Fibroblast of upper back skin (primary cell): ENCODE results near the gene CCDC33.

ENCODE experiments used
- DNase-seq: peaks from one replicate; pipeline ENCODE4 v3.0.0-alpha.2; 2013

CCDC33 gene

DNA sequence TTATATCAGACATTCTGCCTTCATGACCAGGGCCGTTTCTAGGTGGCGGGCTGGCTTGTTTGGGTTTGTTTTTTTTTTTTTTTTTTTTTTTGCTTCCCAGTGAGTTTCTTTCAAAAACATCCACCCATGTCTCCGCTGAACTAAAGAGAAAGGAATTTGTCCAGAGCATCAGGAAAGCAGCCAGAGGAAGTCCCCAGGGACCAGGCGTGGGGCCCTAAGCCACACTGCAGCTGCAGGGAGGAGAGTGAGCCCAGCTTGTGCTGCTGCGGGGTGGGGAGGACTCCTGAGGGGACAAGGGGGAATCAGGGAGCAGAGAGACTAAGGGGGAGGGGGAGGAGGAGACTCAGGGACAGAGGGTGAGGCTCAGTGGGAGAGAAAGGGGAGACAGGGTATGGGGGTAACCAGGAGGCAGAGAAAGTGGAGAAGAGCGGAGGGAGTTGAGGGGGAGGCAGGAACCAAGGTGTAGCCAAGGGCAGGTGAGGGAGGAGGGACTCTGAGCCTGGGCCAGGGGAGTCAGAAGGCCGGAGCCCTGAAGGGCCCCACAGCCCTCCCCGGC is 81.8 kb downstream of the CCDC33 start:
- DNase-seq = peak; percentile 98

DNA sequence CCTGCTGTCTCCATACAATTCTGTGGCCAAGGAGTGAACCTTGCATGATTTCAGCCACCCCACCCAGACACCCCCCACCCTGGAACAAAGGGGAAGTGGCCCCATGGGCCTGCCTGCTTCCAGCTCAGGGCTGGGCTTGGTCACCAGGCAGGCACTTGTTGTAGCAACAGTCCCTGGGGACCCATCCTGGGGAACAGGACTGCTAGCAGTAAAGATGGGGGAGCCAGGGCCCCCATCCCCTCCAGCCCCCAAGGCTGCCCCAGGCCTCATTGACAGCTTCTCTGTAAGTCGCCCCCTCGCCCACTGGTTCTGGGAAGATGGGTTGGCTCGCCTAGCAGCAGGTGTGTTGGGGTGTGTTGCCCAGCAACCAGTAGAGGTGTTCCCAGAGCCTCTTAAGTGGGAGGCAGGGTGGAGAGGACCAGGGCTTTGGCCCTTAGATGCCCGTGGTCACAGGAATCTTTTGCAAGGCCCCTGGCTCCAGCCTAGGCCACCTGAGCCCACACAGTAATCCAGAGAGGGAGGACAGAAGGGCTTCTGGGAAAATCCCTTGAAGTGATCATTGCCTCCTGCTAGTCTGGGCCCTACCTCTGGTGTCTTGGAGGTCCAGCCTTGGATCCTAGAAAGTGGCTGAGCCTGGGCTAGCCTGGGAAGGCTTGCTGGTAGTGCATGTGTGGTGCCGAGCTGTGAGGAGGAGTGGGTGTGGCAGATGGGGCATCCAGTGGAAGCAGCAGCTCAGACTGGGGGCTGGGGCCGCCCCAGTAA is 82.4 kb downstream of the CCDC33 start:
- peak; percentile 38 for DNase-seq

DNA sequence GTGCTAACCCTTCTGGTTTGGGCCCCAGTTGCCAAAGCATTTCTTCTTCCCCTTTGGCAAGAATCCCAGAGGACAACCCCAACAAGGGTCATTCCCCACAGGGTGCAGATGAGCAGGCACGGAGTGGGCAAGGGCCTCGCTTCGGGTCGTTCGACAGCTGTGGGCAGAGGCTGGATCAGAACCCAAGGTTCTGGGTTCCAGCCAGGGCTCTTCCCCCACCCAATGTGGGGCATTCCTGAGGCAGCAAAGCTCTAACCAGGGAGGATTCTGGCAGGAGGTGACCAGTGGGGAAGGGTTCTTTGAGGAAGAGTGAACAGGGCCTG is 83.0 kb downstream of the CCDC33 start:
- no peak for DNase-seq

DNA sequence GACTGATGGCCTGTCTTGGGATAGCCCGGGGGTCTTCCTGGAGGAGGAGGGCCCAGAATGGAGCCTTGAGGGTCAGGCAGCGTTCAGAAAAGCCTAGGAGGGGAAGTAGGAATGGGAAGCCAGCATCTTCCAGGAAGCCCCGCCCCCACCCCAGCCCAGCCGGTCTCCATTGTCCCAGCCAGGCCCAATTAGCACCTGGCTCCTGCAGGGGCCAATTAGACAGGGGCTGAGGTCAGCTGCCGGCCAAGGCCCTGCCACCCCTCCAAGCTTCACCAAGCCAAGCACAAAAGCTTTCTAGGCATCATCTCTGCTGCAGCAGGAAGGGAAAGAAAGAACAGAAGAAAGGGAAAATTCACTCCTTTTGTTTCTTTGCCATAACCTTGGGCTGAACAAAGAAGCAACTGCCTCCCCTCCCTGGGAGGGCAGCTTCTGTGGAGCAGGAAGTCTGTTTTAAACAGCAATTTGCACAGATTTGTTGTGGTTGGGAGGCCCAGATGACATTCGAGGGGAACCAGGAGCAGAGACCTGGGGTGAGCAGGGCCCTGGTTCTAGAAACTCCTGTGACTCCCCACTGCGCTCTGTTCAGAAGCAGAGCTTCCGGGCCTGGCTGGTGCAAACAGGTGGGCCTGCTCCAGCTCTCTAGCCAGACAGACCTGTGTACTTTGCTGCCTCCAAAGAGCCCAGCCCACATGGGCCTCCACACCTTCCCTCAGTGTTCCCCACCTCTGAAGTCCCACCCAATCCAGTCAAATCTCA is 83.6 kb downstream of the CCDC33 start:
- DNase-seq = no peak

DNA sequence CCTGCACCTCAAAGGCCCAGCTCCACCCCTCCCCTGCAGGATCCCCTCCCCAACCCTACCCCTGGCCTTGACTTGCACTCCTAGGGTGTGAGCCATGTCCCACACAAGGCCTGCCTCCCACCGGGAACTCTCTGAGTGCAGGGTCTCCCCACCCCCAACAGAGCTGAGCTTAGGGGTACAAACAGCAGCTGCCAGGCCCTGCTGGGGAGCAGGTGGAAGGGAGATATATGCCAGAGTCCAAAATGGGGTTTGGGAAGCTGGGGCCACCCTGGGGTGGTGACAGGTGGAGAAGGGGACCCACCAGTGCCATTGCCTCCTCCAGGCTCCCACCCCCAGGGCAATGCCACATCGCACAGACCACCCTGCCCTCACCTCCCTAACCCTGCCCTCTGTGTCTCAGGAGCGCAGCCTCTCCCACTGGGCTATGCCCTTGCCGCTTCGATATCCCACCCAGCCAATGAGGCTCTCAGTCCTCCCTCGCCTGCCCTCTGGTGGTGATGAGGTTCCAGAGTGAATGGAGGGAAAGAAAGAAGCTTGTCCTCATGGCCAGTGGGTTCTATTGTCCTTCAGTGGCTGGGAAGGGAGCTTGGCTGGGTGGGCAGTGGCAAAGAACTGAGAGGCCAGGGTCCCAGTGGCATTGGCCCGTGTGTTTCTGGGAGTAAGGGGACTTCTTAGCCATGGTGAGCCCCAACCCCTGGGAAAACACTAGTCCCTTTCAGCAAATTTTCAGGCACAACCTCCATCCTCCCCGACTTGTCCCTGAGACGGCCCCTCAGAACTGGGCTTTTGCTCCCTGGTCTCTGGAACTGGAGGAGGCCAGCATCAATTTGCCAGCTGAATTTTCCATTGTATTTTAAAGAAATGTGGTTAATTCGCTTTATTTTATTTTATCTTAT is 84.5 kb downstream of the CCDC33 start:
- DNase-seq = peak; percentile 61

DNA sequence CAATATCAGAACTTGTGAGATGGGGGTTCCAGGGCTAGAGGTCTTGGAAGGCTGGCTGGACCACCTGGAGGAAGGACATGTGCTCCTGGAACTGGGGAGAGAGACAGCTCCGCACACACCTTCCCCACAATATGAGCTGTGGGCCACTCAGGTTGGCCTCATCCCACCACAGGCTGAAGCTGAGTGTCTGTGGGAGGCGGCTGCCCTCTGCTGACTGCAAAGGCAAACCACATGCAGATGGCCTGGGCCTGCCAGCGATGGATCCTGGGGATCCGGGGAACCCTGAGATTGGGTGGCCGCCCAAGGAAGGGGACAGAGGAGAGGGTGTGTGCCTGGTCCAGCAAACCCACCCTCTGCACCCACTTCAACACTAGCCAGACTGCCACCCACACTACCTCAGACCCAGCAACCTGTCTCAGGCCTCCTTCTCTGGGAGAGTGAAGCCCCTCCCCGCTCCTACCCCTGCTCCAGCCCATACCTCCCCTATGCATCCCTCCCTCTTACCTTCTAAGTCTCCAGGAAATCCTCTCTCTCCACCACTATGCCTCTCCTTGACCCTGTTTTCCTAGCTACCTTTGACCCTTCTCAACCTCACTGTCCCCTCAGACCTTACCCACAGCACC is 86.5 kb downstream of the CCDC33 start:
- DNase-seq = peak; percentile 66

DNA sequence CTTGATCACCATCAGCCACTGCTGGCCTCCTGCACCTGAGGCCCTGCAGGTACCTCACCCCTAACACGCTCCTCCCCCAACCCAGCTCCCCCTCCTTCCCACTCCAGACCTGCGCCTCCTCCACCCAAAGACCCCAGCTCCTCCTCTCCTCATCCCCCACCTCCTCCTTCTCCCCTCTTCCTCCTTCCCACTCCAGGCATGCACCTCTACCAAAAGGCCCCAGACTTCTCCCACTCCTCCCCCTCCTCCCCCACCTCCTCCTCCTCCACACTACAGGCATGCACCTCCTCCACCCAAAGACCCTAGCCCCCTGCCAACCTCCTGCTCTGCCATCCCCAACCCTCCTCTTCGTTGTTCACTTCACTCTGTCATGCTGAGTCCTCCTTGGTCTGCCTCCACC is 88.6 kb downstream of the CCDC33 start:
- DNase-seq = no peak

DNA sequence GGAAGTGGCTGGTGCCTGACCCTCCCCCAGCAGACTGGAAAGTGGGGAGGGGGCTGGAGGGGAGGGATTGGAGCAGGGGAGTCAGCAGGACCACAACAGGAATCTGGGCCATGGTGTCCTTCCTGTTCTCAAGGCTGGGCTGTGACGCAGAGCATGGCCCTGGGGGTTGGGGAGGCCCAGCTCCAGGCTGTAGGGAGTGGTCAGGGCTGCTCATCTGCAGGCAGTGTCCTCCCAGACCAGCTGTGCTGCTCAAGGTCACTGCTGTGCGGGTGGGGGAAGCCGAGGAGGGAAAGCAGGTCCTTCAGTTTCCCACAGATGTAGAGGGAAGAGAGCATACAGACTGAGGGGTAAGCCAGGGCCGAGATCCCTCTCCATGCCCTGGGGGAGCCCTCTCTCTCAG is 90.6 kb downstream of the CCDC33 start:
- no peak for DNase-seq

DNA sequence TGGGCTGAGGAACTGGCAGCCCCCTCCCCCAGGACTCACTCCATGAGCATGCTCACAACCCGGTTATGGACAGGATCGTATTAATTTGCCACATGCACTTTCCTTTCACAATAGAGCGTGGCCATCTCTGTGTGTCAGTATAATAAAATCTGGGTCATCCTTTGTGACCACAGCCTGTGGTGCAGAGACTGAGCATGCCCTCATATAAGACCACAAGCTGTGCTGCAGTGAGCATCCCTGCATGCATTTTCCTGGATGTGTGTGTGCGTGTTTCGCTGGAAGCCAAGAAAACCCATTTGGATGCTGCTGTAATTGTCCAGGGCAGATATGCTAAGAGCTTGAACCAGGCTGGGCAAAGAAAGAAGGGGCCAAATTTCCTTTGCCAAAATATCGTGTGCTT is 91.6 kb downstream of the CCDC33 start:
- peak; percentile 52 for DNase-seq

DNA sequence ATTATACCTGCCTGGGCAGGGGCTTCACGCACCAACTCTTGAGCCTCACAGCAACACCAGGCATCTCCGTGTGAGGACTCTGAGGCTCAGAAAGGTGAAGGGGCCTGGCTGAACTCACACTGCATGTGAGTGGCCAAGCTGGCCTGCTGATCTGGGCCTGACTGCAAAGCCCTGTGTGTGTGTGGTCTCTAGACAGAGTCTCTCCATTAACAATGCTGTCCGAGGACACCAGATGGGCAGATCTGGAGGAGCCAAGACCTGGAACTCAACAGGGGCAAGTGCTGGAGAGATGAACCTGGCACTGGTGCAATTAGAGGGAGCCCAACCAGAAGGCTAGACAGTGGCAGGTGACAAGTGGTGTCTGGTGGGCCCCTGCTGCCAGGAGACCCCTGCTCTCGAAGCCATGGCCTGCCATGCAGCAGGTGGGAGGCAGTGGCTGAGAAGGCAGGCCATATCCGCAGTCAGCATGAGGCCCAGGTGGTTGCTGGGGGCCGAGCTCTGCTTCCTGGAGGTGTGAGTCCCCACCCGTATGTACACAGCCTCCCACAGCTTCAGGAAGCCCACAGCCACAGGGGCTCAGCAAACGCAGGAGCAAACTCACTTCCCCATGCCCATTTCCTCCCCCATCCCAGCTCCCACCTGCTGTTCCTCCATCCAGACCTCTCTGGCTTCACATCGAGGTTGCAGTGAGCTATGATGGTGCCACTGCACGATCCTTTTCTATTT is 92.4 kb downstream of the CCDC33 start:
- no peak for DNase-seq

DNA sequence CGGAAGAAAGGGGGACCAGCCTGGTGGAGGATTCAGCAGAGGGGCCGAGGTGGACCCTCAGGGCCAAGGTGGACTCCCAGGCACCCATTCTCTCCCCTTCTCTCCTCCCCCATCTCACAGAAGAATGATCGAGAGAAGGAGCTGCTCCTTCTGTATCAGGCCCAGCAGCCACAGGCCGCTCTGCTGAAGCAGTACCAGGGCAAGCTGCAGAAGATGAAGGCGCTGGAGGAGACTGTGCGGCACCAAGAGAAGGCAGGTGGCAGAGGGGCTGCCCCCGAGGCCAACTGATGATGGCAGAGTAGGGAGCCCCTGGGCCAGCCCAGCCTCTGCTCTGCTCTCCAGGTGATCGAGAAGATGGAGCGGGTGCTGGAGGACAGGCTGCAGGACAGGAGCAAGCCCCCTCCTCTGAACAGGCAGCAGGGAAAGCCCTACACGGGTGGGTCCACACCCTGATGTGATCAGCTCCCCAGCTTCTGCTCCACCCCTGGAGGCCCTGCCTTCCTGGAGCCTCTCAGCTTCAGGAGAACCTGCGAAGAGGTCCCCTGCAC is 94.8 kb downstream of the CCDC33 start:
- no peak for DNase-seq

DNA sequence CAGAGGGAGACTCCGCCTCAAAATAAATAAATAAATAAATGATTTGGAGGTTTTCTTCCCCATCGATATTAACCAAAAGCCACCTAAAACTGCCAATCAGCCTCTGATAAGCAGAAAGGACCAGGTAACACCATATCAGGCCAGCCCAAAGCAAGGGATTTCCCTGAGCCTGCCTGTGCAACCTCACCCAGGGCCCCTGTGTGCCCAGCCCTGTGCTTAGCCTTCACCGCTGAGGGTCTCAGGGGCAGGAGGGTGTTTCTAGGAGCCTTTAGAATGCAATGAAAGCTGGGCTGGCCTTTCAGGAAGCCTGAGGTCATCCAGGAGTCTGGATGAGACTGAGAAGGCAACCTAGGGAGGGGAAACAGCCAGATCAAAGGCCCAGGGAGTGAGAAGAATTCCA is 95.9 kb downstream of the CCDC33 start:
- no peak for DNase-seq

DNA sequence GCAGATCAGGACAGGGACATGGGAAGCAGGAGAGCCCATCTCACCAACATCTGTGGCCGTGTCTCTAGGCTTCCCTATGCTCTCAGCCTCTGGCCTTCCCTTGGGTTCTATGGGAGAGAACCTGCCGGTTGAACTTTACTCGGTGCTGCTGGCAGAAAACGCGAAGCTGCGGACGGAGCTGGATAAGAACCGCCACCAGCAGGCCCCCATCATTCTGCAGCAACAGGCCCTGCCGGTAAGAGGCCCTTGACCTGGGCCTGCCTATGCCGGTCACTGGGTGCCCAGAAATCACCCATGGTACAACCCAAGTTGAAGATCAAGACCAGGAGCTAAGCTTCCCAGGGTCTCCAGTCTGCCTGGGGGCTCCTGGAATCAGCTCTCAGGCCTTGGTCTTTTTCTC is 96.5 kb downstream of the CCDC33 start:
- no peak for DNase-seq

DNA sequence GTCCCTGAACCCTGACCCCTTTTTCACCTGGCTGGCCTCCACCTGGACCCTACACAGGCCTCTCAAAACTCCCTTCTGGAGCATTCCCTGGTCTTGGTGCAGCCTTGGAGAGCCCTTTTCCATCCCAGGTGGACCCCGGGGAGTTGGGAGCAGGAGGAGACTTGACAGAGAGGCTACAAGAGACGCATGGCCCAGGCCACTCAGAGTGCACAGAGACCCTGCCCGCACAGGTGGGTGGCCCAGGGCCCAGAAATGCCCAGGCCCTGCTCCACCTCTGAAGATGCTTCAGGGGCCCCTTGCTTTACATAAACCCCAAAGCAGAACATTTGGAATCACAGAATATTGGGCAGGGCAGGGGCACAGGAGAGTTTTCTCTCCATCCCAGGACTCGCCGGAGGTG is 97.0 kb downstream of the CCDC33 start:
- DNase-seq = no peak

DNA sequence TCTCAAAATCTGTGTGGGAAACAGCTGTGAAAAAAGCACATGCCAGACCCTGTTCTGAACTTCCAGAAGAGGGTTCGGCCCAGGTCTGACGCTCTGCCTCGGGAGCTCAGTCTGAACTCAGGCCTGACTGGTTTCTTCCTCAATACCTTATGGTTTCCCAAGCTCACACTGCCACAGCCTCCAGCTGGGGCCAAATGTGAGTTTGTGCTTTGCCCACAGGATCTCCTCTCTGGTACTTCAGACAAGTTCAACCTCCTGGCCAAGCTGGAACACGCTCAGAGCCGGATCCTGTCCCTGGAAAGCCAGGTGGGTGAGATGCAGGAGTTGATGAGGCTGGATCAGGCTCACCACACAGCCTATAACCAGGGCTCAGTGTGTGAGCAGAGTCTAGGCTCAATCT is 97.5 kb downstream of the CCDC33 start:
- no peak for DNase-seq

DNA sequence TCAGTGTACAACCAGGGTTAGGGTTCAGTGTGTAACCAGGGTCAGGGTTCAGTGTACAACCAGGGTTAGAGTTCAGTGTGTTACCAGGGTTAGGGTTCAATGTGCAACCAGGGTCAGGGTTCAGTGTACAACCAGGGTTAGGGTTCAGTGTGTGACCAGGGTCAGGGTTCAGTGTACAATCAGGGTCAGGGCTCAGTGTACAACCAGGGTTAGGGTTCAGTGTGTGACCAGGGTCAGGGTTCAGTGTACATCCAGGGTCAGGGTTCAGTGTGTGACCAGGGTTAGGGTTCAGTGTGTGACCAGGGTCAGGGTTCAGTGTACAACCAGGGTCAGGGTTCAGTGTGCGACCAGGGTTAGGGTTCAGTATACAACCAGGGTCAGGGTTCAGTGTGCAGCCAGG is 98.0 kb downstream of the CCDC33 start:
- DNase-seq = no peak

DNA sequence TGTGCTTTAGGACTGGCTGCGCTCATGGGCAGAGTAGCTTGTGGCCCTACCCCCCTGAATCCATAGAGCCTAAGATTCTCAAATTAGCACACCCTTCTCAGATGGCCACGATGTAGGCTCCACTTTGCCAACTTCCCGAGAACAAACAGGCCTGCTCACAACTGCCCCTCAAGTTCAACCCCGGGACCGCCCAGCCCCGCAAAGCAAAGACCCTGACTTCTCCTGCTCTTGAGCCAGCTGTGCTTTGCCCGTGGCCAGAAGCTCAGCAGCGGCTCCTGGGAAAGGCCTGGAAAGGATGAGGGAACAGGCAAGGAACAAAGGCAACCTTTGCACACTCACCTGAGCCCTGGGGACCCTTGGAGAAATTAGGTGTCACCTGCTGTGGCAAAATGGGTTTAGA is 99.3 kb downstream of the CCDC33 start:
- no peak for DNase-seq

DNA sequence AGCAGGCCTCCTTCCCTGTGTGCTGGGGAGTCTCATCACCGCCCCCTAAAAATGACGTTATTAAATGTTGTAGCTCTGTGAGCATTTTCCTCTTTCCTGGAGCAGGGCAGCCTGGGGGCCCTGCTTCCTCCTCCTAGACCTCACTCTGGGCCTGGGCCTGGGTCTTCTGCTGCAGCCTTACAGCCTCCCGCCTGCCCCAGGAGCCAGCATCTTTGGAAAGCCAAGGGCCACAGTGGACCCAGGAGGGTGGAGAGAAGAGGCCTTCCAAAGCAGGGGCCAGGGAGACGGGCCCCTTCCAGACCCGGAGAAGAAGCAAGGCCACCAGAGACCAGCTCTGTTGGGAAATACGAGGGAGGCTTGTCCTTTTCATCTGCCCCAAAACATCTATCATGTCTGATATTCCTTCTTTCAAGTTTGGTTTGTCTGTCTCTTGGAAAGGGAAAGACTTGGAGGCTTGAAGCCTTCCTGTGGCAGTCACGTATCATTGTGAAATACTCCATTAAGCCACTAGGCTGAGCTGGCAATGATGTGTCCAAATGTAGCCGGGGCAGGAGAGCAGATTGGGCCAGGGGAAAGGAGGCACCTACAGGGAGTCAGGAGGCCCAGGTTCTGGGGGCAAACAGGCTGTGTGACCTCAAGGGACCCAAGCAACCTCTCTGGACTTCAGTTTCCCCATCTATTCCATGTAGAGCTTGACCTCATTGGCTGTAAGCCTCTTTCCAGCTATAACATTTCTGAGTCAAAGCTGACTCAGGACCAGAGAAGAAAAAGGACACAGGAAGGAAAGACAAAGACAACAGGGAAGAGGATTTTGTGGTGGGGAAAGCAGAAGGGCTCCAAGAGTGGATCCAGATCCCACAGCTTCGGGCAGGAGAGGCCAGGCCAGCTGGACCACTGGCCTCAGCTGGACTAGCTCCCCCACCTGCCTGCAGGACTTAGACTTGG is 100.2 kb downstream of the CCDC33 start:
- no peak for DNase-seq

DNA sequence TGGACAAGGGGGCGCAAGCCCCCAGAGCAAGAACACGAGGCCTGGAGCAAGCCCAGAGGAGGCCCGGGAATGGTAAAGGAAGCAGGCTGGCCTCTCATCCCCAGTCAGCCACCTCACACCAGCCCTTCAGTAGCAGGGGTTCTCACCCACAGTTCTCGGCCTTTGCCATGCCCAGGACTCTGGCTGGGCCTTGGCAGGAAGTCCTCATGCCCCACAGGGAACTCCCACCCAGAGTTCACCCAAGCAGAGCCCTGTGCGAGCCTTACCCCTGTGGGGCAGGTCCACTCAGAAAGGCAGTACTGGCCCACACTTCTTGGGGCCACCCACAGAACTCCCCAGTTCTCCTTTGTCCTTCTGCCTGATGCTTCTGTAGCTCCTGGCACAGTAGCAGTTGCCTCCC is 101.0 kb downstream of the CCDC33 start:
- no peak for DNase-seq

DNA sequence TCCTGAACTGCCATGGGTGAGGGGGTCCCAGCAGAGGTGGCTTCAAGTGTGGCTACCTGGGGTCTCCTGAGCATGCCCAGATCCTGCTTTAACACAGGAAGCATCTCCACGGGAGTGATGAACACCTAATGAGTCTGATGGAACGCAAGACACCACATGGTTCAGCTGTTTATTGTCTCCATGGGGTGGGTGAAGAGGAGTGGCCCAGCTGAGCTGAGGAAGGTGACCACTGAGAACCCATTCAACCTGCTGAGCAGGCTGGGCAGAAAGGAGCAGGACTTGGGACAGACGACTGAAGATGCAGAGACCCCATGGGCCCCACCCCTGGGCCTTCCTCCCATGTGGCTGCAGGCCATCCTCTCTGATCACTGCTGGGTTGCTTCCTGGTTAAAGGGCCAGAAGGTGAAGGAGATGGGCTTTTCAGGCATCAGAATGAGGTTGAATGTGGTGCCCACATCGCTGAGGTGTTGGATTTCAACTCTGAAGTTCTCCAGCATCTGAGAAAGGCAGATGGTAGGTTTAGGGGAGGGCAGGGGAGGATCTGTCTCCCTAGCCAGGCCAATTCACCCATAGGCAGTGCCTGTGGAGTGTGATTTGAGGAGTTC is 101.6 kb downstream of the CCDC33 start:
- no peak for DNase-seq
